ENCODE results near the gene KLHL22. TPM values are rescaled to one million over a fixed set of nuclear protein-coding genes. Genes with fewer than 3 reads are reported as not detected.

The KLHL22 gene
- total and polyA plus RNA-seq, 2 of the 8 experiments (the other 6 are each of a cell fraction or from before 2014, with no cell fraction given), result 9.4 to 16.2 TPM

- TF ChIP-seq YY1 (IDR thresholded peaks at IDR 0.05; ENCODE audit: low read depth, low read length), result no peak
- TF ChIP-seq TAF1 (IDR thresholded peaks at IDR 0.05; ENCODE audit: low read depth, low read length), result no peak
- TF ChIP-seq EGR1 (IDR thresholded peaks at IDR 0.05; ENCODE audit: borderline replicate concordance, low read depth, low read length), result no peak
- TF ChIP-seq MAFK (IDR thresholded peaks at IDR 0.05; ENCODE audit: low read depth, low read length), result no peak
- TF ChIP-seq CBX5 (IDR thresholded peaks at IDR 0.05; ENCODE audit: low read depth, low read length), result no peak
Observed at GRCh38 chr22:20533879-20534265, 38.3 kb upstream of the KLHL22 start (continued).

Measured in H1 (cell line).